GM19324 (cell line): ENCODE measurements around the gene ATP6V1E1.
"Not testable (repeated sequence)": the region's sequence is repeated elsewhere in the genome, so short reads cannot be mapped to it uniquely, and the experiment has no call there.

Experiments used
- ATAC-seq: cut with Tn5 transposase; IDR thresholded peaks from one replicate; pipeline ENCODE4 v1.9.1; 2021; ENCODE audit warnings: mild to moderate bottlenecking, moderate library complexity; ENCODE audit not compliant: unreplicated experiment, low FRiP score

Gene ATP6V1E1

DNA sequence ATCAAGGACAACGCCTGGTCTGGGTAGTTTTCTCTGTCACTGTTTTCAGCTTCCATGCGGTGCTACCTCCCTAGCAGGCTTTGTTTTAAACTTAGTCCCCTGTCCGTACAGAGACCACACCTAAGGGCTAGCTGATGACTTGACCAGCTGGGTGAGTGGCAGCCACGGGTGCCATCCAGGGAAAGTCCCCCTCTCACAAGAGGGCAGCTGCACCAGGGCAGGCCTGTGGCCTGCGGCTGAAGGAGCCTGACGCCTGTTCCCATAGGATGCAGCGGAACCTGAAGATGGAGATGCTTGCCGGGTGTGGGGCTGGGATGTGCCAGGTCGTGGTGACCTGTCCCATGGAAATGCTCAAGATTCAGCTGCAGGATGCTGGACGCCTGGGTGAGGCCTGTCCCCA, 45.4 kb downstream of the ATP6V1E1 start:
- no peak for ATAC-seq

- ATAC-seq: no peak
These were observed 46.9 kb downstream of the ATP6V1E1 start for GRCh38 chr22:17581631-17582030.

GRCh38 chr22:17581056-17581455, 47.5 kb downstream of the ATP6V1E1 start:
- no peak for ATAC-seq

DNA sequence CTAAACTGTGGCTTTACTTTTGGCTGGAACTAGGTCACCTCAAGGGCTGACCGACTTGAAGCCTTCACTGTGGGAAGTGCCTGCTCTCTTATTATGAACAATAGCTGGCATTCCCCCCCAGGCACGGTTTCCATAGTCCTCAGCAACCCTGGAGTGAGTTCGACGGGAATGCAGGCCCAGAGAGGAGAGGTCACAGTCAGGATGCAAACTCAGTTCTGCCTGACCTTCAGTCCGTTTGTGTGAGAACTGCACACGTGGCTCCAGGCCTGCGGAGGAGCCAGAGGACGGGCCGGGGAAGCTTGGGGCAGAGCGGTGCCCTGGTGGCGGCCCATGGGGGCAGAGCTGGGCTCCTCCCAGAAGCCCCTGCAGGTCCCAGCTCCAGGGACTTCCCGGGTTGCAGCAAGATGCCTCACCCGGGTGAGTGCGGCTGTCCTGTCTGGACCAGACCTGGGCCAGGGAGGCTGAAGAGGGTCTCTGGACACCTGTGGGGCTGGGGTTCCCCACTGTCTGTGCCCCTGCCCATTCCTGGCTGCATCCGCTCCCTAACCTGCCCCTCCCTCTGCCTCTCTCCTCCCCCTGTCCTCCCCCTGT, 48.0 kb downstream of the ATP6V1E1 start:
- ATAC-seq: no peak

- no peak for ATAC-seq
These were observed 49.0 kb downstream of the ATP6V1E1 start for GRCh38 chr22:17579535-17579981.

- ATAC-seq: no peak
These were observed 50.3 kb downstream of the ATP6V1E1 start for GRCh38 chr22:17578136-17578754.

GRCh38 chr22:17576470-17576869, 52.1 kb downstream of the ATP6V1E1 start:
- ATAC-seq: no peak

DNA sequence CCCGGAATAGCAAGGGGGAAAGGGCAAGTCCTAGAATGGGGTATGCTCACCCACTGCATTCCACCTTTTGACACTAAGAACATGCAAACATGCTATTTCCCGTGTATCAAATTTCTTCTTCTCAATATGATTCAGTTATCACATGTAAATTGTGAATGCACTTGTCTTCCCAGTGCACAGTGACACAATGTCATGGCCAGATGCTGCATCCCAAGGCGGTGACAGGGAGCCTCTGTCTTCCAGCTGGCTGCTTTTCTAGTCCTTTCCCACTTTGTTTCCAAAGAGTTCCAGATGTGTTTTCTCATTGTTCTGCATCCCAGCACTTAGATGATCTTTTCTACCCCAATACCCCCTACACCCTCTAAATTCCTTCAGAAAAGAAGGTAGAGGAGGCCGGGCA, 52.9 kb downstream of the ATP6V1E1 start:
- ATAC-seq: no peak

- no peak for ATAC-seq
These were observed 53.4 kb downstream of the ATP6V1E1 start for GRCh38 chr22:17575151-17575550.

- ATAC-seq: no peak
These were observed 57.5 kb downstream of the ATP6V1E1 start for GRCh38 chr22:17570851-17571631.

GRCh38 chr22:17569971-17570511, 58.5 kb downstream of the ATP6V1E1 start:
- ATAC-seq: no peak

DNA sequence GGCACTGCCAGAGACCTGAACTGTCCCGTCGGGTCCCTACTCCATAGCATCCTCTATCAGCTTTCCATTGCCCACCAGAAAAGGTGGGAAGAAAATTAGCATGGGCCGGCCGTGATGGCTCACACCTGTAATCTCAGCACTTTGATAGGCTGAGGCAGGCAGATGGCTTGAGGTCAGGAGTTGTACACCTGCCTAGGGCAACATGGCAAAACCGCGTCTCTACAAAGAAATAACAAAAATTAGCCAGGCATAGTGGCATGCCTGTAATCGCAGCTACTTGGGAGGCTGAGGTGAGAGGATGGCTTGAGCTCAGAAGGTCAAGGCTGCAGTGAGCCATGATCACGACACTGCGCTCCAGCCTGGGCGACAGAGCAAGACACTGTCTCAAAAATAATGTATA, 61.8 kb downstream of the ATP6V1E1 start:
- no peak for ATAC-seq

DNA sequence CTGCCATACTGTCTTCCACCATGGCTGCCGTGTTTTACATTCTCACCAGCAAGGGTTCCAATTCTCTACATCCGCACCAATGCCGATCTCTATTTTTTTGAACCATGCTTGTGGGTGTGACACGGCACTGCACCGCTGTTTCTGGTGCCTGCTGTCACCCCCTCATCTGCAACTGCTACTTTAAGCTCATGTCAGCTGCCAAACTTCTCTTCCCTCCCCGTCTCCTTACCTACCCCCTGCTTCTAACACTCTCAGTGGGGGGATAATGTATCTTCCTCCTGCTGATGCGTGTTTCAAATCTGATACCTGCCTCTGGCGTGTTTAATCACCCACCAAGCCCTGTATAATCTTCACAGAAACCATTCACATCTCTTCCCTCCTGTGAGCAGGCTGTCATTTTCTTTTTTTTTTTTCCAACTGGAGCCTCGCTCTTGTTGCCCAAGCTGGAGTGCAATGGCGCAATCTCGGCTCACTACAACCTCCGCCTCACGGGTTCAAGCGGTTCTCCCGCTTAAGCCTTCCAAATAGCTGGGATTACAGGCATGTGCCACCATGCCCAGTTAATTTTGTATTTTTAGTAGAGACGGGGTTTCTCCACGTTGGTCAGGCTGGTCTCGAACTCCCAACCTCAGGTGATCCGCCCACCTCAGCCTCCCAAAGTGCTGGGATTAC, 62.4 kb downstream of the ATP6V1E1 start:
- ATAC-seq: not testable (repeated sequence)

- no peak for ATAC-seq
These were observed 64.6 kb downstream of the ATP6V1E1 start for GRCh38 chr22:17563936-17564391.

DNA sequence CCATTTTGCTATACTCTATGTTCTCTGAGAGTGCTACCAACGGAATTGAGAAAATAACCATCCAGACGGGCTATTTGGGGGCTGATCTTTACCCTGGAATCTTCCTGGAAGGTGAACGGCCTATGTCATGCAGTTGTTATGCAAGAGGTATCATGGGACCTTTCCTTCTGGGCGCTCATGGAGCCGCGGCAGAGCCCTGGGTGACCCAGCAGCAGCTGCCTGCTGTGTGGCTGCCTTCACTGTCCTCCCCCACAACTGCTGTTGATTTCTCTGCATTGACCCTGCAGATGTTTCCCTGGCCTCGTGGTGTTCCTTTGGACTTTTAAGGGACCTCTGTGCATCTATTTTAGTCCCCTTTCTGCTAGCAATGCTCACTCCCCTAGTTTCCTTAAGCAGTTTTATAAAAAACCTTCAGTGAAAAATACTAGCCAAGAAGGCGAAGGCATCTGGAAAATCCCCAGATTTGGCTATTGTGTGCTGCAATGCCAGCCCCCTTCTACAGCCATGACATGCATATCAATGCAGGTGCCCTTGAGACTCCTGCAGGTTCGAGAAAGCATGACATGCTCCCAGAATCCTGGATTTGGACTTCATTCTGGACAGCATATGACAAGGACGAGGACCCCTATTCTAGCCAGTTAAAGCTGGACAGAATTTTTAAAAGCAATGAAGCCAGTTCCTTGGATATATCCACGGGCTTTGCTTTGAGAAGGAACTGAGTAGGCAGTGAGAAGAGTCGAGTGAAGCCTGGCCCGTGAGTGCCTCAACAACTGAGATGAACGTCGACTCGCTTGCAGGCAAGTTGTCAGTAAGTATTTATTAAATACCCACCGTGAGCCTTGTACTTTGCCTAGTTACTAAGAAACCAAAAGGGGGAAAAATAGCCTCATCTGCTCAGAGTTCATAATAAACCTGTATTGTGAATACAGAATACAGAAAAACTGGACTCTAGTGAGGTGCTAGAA, 65.4 kb downstream of the ATP6V1E1 start, which contains the start of gene SLC25A18:
Gene SLC25A18, plus strand, starts transcription at position 593 of the 965 bp plus-strand sequence. CDS start 16,447 bp downstream, outside the sequence.
- ATAC-seq: no peak

- no peak for ATAC-seq
These were observed 69.4 kb downstream of the ATP6V1E1 start for GRCh38 chr22:17559188-17559587.

GRCh38 chr22:17554814-17555213, 73.7 kb downstream of the ATP6V1E1 start:
- no peak for ATAC-seq

GRCh38 chr22:17552737-17553136, 75.8 kb downstream of the ATP6V1E1 start:
- no peak for ATAC-seq

DNA sequence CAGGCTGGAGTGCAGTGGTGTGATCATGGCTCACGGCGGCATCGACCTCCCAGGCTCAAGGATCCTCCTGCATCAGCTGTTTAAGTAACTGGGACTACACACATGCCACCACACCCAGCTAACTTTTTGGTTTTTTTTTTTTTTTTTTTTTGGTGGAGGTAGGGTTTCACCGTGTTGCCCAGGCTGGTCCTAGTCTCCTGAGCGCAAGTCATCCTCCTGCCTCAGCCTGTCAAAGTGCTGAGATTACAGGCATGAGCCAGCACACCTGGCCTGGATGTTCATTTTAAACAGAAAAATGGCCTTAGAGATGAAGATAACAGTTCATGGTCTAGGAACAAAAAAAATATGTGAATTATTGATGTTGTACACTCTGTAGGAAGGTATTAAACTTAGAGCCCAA, 78.9 kb downstream of the ATP6V1E1 start:
- no peak for ATAC-seq
